MM.1S (cell line): ENCODE results near the gene FOXL2NB.

Experiments
- DNase-seq: peaks from one replicate; pipeline ENCODE4 v3.0.0-alpha.2; 2015
- H2AFZ ChIP-seq: fragments of 300-600 bp; sonication (generic); 2 replicates; pipeline ENCODE4 v1.6.0; 2016; ENCODE audit warnings: antibody characterized with exemption, low read length
- H3F3A ChIP-seq: fragments of 300-600 bp; sonication (generic); 2 replicates; pipeline ENCODE4 v1.6.1; 2016; ENCODE audit warnings: mild to moderate bottlenecking, antibody characterized with exemption, low read length, moderate library complexity, mixed read lengths; ENCODE audit not compliant: insufficient read depth
- H3K27ac ChIP-seq: fragments of 300-600 bp; sonication (generic); 2 replicates; pipeline ENCODE4 v1.5.1; 2016; ENCODE audit warnings: mild to moderate bottlenecking, low read length
- H3K27me3 ChIP-seq: fragments of 300-600 bp; sonication (generic); replicated peaks from 2 replicates; pipeline ENCODE4 v1.6.0; 2016; ENCODE audit warnings: low read length; ENCODE audit not compliant: insufficient read depth
- H3K36me3 ChIP-seq: fragments of 300-600 bp; sonication (generic); replicated peaks from 2 replicates; pipeline ENCODE4 v1.6.1; 2016; ENCODE audit warnings: mild to moderate bottlenecking, low read length, mixed read lengths; ENCODE audit not compliant: insufficient read depth
- H3K4me1 ChIP-seq: fragments of 300-600 bp; sonication (generic); 2 replicates; pipeline ENCODE4 v1.6.1; 2016; ENCODE audit warnings: low read length, mixed read lengths
- H3K4me2 ChIP-seq: fragments of 300-600 bp; sonication (generic); 2 replicates; pipeline ENCODE4 v1.6.0; 2016; ENCODE audit warnings: low read depth, low read length
- H3K4me3 ChIP-seq: fragments of 300-600 bp; sonication (generic); 2 replicates; pipeline ENCODE4 v1.5.1; 2016; ENCODE audit warnings: low read length, mixed read lengths
- H3K79me2 ChIP-seq: fragments of 300-600 bp; sonication (generic); 2 replicates; pipeline ENCODE4 v1.6.1; 2016; ENCODE audit warnings: mixed run types, low read length, mixed read lengths
- H3K9ac ChIP-seq: fragments of 300-600 bp; sonication (generic); 2 replicates; pipeline ENCODE4 v1.6.1; 2016; ENCODE audit warnings: low read length, mixed read lengths
- H3K9me2 ChIP-seq: fragments of 300-600 bp; sonication (generic); replicated peaks from 2 replicates; pipeline ENCODE4 v1.6.1; 2016; ENCODE audit warnings: mild to moderate bottlenecking, low read length, mixed read lengths; ENCODE audit not compliant: insufficient read depth
- H3K9me3 ChIP-seq: fragments of 300-600 bp; sonication (generic); replicated peaks from 2 replicates; pipeline ENCODE4 v1.6.1; 2016; ENCODE audit warnings: mild to moderate bottlenecking, low read length, mixed read lengths; ENCODE audit not compliant: insufficient read depth
- H4K20me1 ChIP-seq: fragments of 300-600 bp; sonication (generic); 2 replicates; pipeline ENCODE4 v1.6.1; 2016; ENCODE audit warnings: mild to moderate bottlenecking, low read length, moderate library complexity, mixed read lengths; ENCODE audit not compliant: insufficient read depth
- CTCF ChIP-seq: fragments of 300-600 bp; sonication (generic); IDR thresholded peaks from 2 replicates; pipeline ENCODE4 v1.5.1; 2016; ENCODE audit warnings: antibody characterized with exemption, low read length, mixed read lengths
- EZH2 ChIP-seq: fragments of 300-600 bp; sonication (generic); optimal IDR thresholded peaks from 2 replicates; pipeline ENCODE3; 2017; ENCODE audit warnings: low read depth, mild to moderate bottlenecking, antibody characterized with exemption, low read length, mixed read lengths
- EZH2phosphoT487 ChIP-seq: fragments of 300-600 bp; sonication (generic); IDR thresholded peaks from 2 replicates; pipeline ENCODE4 v1.6.1; 2018; ENCODE audit warnings: antibody characterized with exemption, low read length

FOXL2NB gene

GRCh38 chr3:138907539-138907938, 39.5 kb upstream of the FOXL2NB start:
- H3K9me2 ChIP-seq = no peaks in the 10 kb centered on the region
- no peak overlapping the region for H3K27ac ChIP-seq
- H3K4me2 ChIP-seq = no peak overlapping the region

GRCh38 chr3:138908846-138909245, 38.2 kb upstream of the FOXL2NB start:
- no peaks in the 10 kb centered on the region for H3K4me1 ChIP-seq
- no peaks in the 10 kb centered on the region for H3K9me2 ChIP-seq
- DNase-seq = no peak
- no peaks in the 10 kb centered on the region for H3K27me3 ChIP-seq
- H3K9ac ChIP-seq = no peak overlapping the region
- H3F3A ChIP-seq = no peaks in the 10 kb centered on the region
- H3K4me2 ChIP-seq = no peak overlapping the region
- no peaks in the 10 kb centered on the region for H4K20me1 ChIP-seq
- no peak overlapping the region for H3K27ac ChIP-seq
- H3K4me3 ChIP-seq = no peak overlapping the region
- no peaks in the 10 kb centered on the region for H3K36me3 ChIP-seq
- no peaks in the 10 kb centered on the region for H3K9me3 ChIP-seq
- TF ChIP-seq CTCF (no peak), EZH2 (no peak), EZH2phosphoT487 (no peak)
- H2AFZ ChIP-seq = no peak overlapping the region
- no peaks in the 10 kb centered on the region for H3K79me2 ChIP-seq

More at GRCh38 chr3:138907539-138907938, 39.5 kb upstream of the FOXL2NB start:
- H3K4me1 ChIP-seq = no peaks in the 10 kb centered on the region
- no peaks in the 10 kb centered on the region for H3K27me3 ChIP-seq
- no peak for DNase-seq
- H3K9me3 ChIP-seq = no peaks in the 10 kb centered on the region
- no peak overlapping the region for H3K9ac ChIP-seq
- no peaks in the 10 kb centered on the region for H4K20me1 ChIP-seq
- TF ChIP-seq EZH2 (no peak), CTCF (no peak), EZH2phosphoT487 (no peak)
- no peak overlapping the region for H2AFZ ChIP-seq
- H3K4me3 ChIP-seq = no peak overlapping the region
- no peaks in the 10 kb centered on the region for H3K79me2 ChIP-seq
- no peaks in the 10 kb centered on the region for H3F3A ChIP-seq
- H3K36me3 ChIP-seq = no peaks in the 10 kb centered on the region

GRCh38 chr3:138909904-138910303, 37.1 kb upstream of the FOXL2NB start:
- Histone ChIP-seq H3K9me2 (no peaks in the 10 kb centered on the region), H3K36me3 (no peaks in the 10 kb centered on the region), H4K20me1 (no peaks in the 10 kb centered on the region), H3K9ac (no peak overlapping the region), H3K4me2 (no peak overlapping the region), H2AFZ (no peak overlapping the region), H3K27me3 (no peaks in the 10 kb centered on the region), H3K4me1 (peaks cover under 1% of the 10 kb centered on the region; the same call in 1 of the 2 replicates), H3F3A (no peaks in the 10 kb centered on the region), H3K9me3 (no peaks in the 10 kb centered on the region), H3K79me2 (no peaks in the 10 kb centered on the region), H3K27ac (no peak overlapping the region), H3K4me3 (no peak overlapping the region)
- no peak for DNase-seq
- TF ChIP-seq CTCF (no peak), EZH2 (no peak), EZH2phosphoT487 (no peak)
